HepG2 (cell line): ENCODE results near the gene BTG2. TPM values are rescaled to one million over a fixed set of nuclear protein-coding genes. Genes with fewer than 3 reads are reported as not detected.

Source experiments
- CEBPG ChIP-seq: IDR thresholded peaks from 2 replicates; pipeline ENCODE4 v1.6.1; 2016
- KDM2A ChIP-seq: sonication (generic); formaldehyde crosslinking; IDR thresholded peaks from 2 replicates; pipeline ENCODE4 v1.4.0; 2020; ENCODE audit warnings: low read depth, missing genetic modification reagents, borderline replicate concordance
- NR2F2 ChIP-seq: IDR thresholded peaks from 2 replicates; pipeline ENCODE4 v1.6.1; 2012; ENCODE audit warnings: low read depth, inconsistent platforms, borderline replicate concordance
- PTBP1 ChIP-seq: fragments of 200-400 bp; formaldehyde crosslinking; IDR thresholded peaks from 2 replicates; pipeline ENCODE4 v1.6.1; 2018; ENCODE audit warnings: low read length, low read depth; ENCODE audit not compliant: poor library complexity, severe bottlenecking
- RBM39 ChIP-seq: fragments of 200-400 bp; formaldehyde crosslinking; IDR thresholded peaks from one replicate; pipeline ENCODE4 v1.6.1; 2018; ENCODE audit warnings: antibody characterized with exemption, mild to moderate bottlenecking, low read depth, low read length; ENCODE audit not compliant: poor library complexity, severe bottlenecking
- SIN3A ChIP-seq: IDR thresholded peaks from 2 replicates; pipeline ENCODE4 v1.6.1; 2011; ENCODE audit warnings: low read depth, mild to moderate bottlenecking, control low read depth, low read length, borderline replicate concordance
- STAG1 ChIP-seq: sonication (generic); formaldehyde crosslinking; IDR thresholded peaks from 2 replicates; pipeline ENCODE4 v1.4.0; 2020; ENCODE audit warnings: missing genetic modification reagents
- U2AF1 ChIP-seq: fragments of 200-400 bp; formaldehyde crosslinking; optimal IDR thresholded peaks from 2 replicates; pipeline ENCODE3; 2017; ENCODE audit warnings: mild to moderate bottlenecking, low read depth, low read length
- ZNF546 ChIP-seq: sonication (generic); formaldehyde crosslinking; conservative IDR thresholded peaks from 2 replicates; pipeline ENCODE4 v1.8.1; 2023; ENCODE audit warnings: mild to moderate bottlenecking, missing genetic modification reagents
- ZNF605 ChIP-seq: sonication (generic); formaldehyde crosslinking; IDR thresholded peaks from 2 replicates; pipeline ENCODE4 v1.8.0; 2022; ENCODE audit warnings: mild to moderate bottlenecking, missing genetic modification reagents
- polyA plus RNA-seq, 8 experiments: library from polyadenylated mRNA; depleted of rRNA in 3 of 8; stranded (reverse) in 7 of 8; unstranded in 1 of 8; fragments of >200 nt; fragmentation: Illumina TruSeq in 4 of 8; extraction: Trizol in 4 of 8; gene quantifications; 2 replicates each; pipeline versions ENCODE4 v1.2.1 to v1.2.3, GENCODE V29; 2011 to 2016; ENCODE audit warnings: low read depth in 4 of 8, missing spikeins in 1 of 8, mixed read lengths in 1 of 8; ENCODE audit not compliant: insufficient read depth in 1 of 8
- total RNA-seq, 5 experiments: library from RNA; depleted of rRNA; stranded (reverse); fragments of >200 nt; fragmentation: Illumina TruSeq; extraction: Trizol; gene quantifications; 2 replicates each; pipeline ENCODE4 v1.2.3, GENCODE V29; 2016; ENCODE audit warnings: low read depth in 1 of 5
- TF ChIP-seq, protein P1 (sequence below): IDR thresholded peaks from 2 replicates; pipeline ENCODE4 v1.6.1; 2016; ENCODE audit warnings: missing compliant biosample characterization, missing genetic modification reagents, borderline replicate concordance
- TF ChIP-seq, protein P2 (sequence below): sonication (generic); formaldehyde crosslinking; IDR thresholded peaks from 2 replicates; pipeline ENCODE4 v1.5.0; 2020; ENCODE audit warnings: mild to moderate bottlenecking, missing genetic modification reagents, moderate library complexity
- TF ChIP-seq, protein P3 (sequence below), 2 experiments: sonication (generic) in 1 of 2; formaldehyde crosslinking in 1 of 2; IDR thresholded peaks; 2 replicates each; pipeline versions ENCODE4 v1.5.1 to v1.6.1; 2011 to 2020; ENCODE audit warnings: borderline replicate concordance in 1 of 2, low read depth in 1 of 2, low read length in 1 of 2, mild to moderate bottlenecking in 1 of 2, missing genetic modification reagents in 1 of 2, moderate library complexity in 1 of 2
- TF ChIP-seq, protein P4 (sequence below): sonication (generic); formaldehyde crosslinking; IDR thresholded peaks from 2 replicates; pipeline ENCODE4 v1.4.0; 2020; ENCODE audit warnings: missing genetic modification reagents, borderline replicate concordance
- TF ChIP-seq, protein P5 (sequence below): IDR thresholded peaks from 2 replicates; pipeline ENCODE4 v1.4.0; 2020; ENCODE audit warnings: mild to moderate bottlenecking, missing genetic modification reagents

BTG2 gene
- total and polyA plus RNA-seq, 2 of the 13 experiments (the other 11 are each of a cell fraction or from before 2014, with no cell fraction given): 13.6 to 18.3 TPM

- TF ChIP-seq, protein P1, sequence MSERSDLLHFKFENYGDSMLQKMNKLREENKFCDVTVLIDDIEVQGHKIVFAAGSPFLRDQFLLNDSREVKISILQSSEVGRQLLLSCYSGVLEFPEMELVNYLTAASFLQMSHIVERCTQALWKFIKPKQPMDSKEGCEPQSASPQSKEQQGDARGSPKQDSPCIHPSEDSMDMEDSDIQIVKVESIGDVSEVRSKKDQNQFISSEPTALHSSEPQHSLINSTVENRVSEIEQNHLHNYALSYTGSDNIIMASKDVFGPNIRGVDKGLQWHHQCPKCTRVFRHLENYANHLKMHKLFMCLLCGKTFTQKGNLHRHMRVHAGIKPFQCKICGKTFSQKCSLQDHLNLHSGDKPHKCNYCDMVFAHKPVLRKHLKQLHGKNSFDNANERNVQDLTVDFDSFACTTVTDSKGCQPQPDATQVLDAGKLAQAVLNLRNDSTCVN: no peak
- TF ChIP-seq ZNF546 (CRISPR knock-in tag): peak; percentile 47; the same call in 1 of the 2 replicates
- no peak for TF ChIP-seq ZNF605 (CRISPR knock-in tag)
- TF ChIP-seq NR2F2: no peak
- TF ChIP-seq, protein P2, sequence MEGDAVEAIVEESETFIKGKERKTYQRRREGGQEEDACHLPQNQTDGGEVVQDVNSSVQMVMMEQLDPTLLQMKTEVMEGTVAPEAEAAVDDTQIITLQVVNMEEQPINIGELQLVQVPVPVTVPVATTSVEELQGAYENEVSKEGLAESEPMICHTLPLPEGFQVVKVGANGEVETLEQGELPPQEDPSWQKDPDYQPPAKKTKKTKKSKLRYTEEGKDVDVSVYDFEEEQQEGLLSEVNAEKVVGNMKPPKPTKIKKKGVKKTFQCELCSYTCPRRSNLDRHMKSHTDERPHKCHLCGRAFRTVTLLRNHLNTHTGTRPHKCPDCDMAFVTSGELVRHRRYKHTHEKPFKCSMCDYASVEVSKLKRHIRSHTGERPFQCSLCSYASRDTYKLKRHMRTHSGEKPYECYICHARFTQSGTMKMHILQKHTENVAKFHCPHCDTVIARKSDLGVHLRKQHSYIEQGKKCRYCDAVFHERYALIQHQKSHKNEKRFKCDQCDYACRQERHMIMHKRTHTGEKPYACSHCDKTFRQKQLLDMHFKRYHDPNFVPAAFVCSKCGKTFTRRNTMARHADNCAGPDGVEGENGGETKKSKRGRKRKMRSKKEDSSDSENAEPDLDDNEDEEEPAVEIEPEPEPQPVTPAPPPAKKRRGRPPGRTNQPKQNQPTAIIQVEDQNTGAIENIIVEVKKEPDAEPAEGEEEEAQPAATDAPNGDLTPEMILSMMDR (CRISPR knock-in tag): peak; percentile 54
- no peak for TF ChIP-seq U2AF1
- TF ChIP-seq, protein P3, sequence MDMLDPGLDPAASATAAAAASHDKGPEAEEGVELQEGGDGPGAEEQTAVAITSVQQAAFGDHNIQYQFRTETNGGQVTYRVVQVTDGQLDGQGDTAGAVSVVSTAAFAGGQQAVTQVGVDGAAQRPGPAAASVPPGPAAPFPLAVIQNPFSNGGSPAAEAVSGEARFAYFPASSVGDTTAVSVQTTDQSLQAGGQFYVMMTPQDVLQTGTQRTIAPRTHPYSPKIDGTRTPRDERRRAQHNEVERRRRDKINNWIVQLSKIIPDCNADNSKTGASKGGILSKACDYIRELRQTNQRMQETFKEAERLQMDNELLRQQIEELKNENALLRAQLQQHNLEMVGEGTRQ (IDR thresholded peaks at IDR 0.05; ENCODE audit: low read depth, low read length): no peak
- TF ChIP-seq, protein P3 (CRISPR knock-in tag; IDR thresholded peaks at IDR 0.05; ENCODE audit: borderline replicate concordance): no peak
- TF ChIP-seq CEBPG (CRISPR knock-in tag): no peak
- no peak for TF ChIP-seq PTBP1
- no peak for TF ChIP-seq STAG1
- TF ChIP-seq SIN3A: no peak
- TF ChIP-seq KDM2A: peak; percentile 16; the same call in 1 of the 2 replicates
- TF ChIP-seq, protein P4, sequence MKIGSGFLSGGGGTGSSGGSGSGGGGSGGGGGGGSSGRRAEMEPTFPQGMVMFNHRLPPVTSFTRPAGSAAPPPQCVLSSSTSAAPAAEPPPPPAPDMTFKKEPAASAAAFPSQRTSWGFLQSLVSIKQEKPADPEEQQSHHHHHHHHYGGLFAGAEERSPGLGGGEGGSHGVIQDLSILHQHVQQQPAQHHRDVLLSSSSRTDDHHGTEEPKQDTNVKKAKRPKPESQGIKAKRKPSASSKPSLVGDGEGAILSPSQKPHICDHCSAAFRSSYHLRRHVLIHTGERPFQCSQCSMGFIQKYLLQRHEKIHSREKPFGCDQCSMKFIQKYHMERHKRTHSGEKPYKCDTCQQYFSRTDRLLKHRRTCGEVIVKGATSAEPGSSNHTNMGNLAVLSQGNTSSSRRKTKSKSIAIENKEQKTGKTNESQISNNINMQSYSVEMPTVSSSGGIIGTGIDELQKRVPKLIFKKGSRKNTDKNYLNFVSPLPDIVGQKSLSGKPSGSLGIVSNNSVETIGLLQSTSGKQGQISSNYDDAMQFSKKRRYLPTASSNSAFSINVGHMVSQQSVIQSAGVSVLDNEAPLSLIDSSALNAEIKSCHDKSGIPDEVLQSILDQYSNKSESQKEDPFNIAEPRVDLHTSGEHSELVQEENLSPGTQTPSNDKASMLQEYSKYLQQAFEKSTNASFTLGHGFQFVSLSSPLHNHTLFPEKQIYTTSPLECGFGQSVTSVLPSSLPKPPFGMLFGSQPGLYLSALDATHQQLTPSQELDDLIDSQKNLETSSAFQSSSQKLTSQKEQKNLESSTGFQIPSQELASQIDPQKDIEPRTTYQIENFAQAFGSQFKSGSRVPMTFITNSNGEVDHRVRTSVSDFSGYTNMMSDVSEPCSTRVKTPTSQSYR (CRISPR knock-in tag): no peak
- TF ChIP-seq, protein P5, sequence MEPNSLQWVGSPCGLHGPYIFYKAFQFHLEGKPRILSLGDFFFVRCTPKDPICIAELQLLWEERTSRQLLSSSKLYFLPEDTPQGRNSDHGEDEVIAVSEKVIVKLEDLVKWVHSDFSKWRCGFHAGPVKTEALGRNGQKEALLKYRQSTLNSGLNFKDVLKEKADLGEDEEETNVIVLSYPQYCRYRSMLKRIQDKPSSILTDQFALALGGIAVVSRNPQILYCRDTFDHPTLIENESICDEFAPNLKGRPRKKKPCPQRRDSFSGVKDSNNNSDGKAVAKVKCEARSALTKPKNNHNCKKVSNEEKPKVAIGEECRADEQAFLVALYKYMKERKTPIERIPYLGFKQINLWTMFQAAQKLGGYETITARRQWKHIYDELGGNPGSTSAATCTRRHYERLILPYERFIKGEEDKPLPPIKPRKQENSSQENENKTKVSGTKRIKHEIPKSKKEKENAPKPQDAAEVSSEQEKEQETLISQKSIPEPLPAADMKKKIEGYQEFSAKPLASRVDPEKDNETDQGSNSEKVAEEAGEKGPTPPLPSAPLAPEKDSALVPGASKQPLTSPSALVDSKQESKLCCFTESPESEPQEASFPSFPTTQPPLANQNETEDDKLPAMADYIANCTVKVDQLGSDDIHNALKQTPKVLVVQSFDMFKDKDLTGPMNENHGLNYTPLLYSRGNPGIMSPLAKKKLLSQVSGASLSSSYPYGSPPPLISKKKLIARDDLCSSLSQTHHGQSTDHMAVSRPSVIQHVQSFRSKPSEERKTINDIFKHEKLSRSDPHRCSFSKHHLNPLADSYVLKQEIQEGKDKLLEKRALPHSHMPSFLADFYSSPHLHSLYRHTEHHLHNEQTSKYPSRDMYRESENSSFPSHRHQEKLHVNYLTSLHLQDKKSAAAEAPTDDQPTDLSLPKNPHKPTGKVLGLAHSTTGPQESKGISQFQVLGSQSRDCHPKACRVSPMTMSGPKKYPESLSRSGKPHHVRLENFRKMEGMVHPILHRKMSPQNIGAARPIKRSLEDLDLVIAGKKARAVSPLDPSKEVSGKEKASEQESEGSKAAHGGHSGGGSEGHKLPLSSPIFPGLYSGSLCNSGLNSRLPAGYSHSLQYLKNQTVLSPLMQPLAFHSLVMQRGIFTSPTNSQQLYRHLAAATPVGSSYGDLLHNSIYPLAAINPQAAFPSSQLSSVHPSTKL: no peak
- TF ChIP-seq RBM39: peak; percentile 26
Observed at GRCh38 chr1:203306089-203306964, 1.0 kb downstream of the BTG2 start (continued).
